ENCODE results near the gene PTGER4. TPM values are rescaled to one million over a fixed set of nuclear protein-coding genes. Genes with fewer than 3 reads are reported as not detected.
"Not testable (repeated sequence)": the region's sequence is repeated elsewhere in the genome, so short reads cannot be mapped to it uniquely, and the experiment has no call there.

Gene PTGER4
- total RNA-seq, 3 donors from 2014 or later: 20.5 to 31.5 (median 27.5) TPM

DNA sequence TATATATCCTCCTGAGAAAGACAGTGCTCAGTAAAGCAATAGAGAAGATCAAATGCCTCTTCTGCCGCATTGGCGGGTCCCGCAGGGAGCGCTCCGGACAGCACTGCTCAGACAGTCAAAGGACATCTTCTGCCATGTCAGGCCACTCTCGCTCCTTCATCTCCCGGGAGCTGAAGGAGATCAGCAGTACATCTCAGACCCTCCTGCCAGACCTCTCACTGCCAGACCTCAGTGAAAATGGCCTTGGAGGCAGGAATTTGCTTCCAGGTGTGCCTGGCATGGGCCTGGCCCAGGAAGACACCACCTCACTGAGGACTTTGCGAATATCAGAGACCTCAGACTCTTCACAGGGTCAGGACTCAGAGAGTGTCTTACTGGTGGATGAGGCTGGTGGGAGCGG, 12.2 kb downstream of the PTGER4 start:
- intact Hi-C loops (cut with DNase I; ENCODE audit: low total_unique reads): no loop called here
- H3K36me3 ChIP-seq: no peaks in the 10 kb centered on the region
- no peak for TF ChIP-seq POLR2A (IDR thresholded peaks at IDR 0.05)
- TF ChIP-seq CTCF (IDR thresholded peaks at IDR 0.05): no peak
- no peak for TF ChIP-seq POLR2AphosphoS5 (IDR thresholded peaks at IDR 0.05)

GRCh38 chr5:40694433-40694832, 14.7 kb downstream of the PTGER4 start:
- H3K27me3 ChIP-seq: no peaks in the 10 kb centered on the region
- H3K4me1 ChIP-seq: no peaks in the 10 kb centered on the region
- H3K36me3 ChIP-seq: no peaks in the 10 kb centered on the region
- no peak overlapping the region for H3K27ac ChIP-seq
- intact Hi-C loops (cut with DNase I; ENCODE audit: low total_unique reads): no loop called here
- no peak for TF ChIP-seq POLR2AphosphoS5 (IDR thresholded peaks at IDR 0.05)
- no peak for TF ChIP-seq CTCF (IDR thresholded peaks at IDR 0.05)
- TF ChIP-seq POLR2A (IDR thresholded peaks at IDR 0.05): no peak
- DNase-seq (ENCODE audit: low spot score in 2 of 2): no peak
- no peak overlapping the region for H3K4me3 ChIP-seq
- H3K9me3 ChIP-seq: no peaks in the 10 kb centered on the region

More for the DNA sequence above, 12.2 kb downstream of the PTGER4 start:
- no peak overlapping the region for H3K4me3 ChIP-seq
- H3K4me1 ChIP-seq: no peaks in the 10 kb centered on the region
- DNase-seq (ENCODE audit: low spot score in 2 of 2): no peak
- no peaks in the 10 kb centered on the region for H3K9me3 ChIP-seq
- H3K27me3 ChIP-seq: no peaks in the 10 kb centered on the region
- H3K27ac ChIP-seq: no peak overlapping the region

- Histone ChIP-seq H3K27ac (no peak overlapping the region), H3K9me3 (peaks cover 12 to 13% of the 10 kb centered on the region in 2 donors), H3K36me3 (no peaks in the 10 kb centered on the region), H3K4me3 (no peak overlapping the region), H3K27me3 (no peaks in the 10 kb centered on the region), H3K4me1 (no peaks in the 10 kb centered on the region)
- intact Hi-C loops (cut with DNase I; ENCODE audit: low total_unique reads): no loop called here
- TF ChIP-seq CTCF (IDR thresholded peaks at IDR 0.05) (no peak), POLR2AphosphoS5 (IDR thresholded peaks at IDR 0.05) (no peak), POLR2A (IDR thresholded peaks at IDR 0.05) (no peak)
- DNase-seq (ENCODE audit: low spot score in 2 of 2): no peak
These were observed 20.5 kb downstream of the PTGER4 start for GRCh38 chr5:40700116-40700782.

GRCh38 chr5:40702027-40702426, 22.3 kb downstream of the PTGER4 start:
- H3K36me3 ChIP-seq; H3K4me1 ChIP-seq; H3K27ac ChIP-seq; H3K4me3 ChIP-seq; intact Hi-C loops (cut with DNase I; ENCODE audit: low total_unique reads); H3K27me3 ChIP-seq; DNase-seq (ENCODE audit: low spot score in 2 of 2): not testable (repeated sequence)
- H3K9me3 ChIP-seq: peaks cover 13 to 25% of the 10 kb centered on the region in 2 donors

DNA sequence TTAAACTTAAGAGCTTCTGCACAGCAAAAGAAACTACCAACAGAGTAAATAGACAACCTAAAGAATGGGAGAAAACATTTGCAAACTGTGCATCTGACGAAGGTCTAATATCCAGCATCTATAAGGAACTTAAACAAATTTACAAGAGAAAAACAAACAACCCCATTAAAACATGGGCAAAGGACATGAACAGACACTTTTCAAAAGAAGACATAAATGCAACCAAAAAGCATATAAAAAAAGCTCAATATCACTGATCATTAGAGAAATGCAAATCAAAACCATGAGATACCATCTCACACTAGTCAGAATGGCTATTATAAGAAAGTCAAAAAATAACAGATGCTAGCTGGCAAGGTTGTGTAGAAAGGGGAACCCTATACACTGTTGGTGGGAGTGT, 25.8 kb downstream of the PTGER4 start:
- H3K4me3 ChIP-seq; H3K36me3 ChIP-seq; intact Hi-C loops (cut with DNase I; ENCODE audit: low total_unique reads); DNase-seq (ENCODE audit: low spot score in 2 of 2); H3K27me3 ChIP-seq; H3K4me1 ChIP-seq; H3K27ac ChIP-seq: not testable (repeated sequence)
- H3K9me3 ChIP-seq: peaks cover 13 to 25% of the 10 kb centered on the region in 2 donors

- H3K27me3 ChIP-seq; intact Hi-C loops (cut with DNase I; ENCODE audit: low total_unique reads); H3K27ac ChIP-seq; H3K4me1 ChIP-seq; DNase-seq (ENCODE audit: low spot score in 2 of 2); H3K4me3 ChIP-seq; H3K36me3 ChIP-seq: not testable (repeated sequence)
- H3K9me3 ChIP-seq: peaks cover 0 to 16% of the 10 kb centered on the region in 2 donors
These were observed 30.9 kb downstream of the PTGER4 start for GRCh38 chr5:40710575-40710974.

DNA sequence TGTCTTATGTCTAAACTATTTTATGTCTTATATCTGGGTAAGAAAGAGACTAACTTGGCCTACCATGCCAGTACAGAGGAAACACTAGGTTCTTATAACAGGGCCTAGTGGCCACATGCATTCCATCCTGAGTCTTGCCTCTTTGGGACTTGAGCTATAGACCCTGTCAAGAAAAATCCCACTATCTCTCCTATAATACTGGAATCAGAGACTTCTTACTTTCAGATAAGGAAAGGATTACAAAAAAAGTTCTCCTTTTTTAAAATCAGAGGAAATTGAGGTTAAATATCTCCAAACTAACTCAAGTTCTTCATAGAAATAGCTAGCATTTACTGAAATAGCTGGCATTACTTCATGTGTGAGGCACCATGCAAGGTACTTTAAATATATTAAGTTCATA, 34.3 kb downstream of the PTGER4 start:
- H3K36me3 ChIP-seq: no peaks in the 10 kb centered on the region
- no peaks in the 10 kb centered on the region for H3K4me1 ChIP-seq
- no peak for TF ChIP-seq CTCF (IDR thresholded peaks at IDR 0.05)
- no peak for TF ChIP-seq POLR2A (IDR thresholded peaks at IDR 0.05)
- no peak for TF ChIP-seq POLR2AphosphoS5 (IDR thresholded peaks at IDR 0.05)
- no peak overlapping the region for H3K4me3 ChIP-seq
- H3K27ac ChIP-seq: no peak overlapping the region
- no peaks in the 10 kb centered on the region for H3K27me3 ChIP-seq
- intact Hi-C loops (cut with DNase I; ENCODE audit: low total_unique reads): no loop called here
- DNase-seq (ENCODE audit: low spot score in 2 of 2): no peak
- H3K9me3 ChIP-seq: peaks cover 0 to 6% of the 10 kb centered on the region in 2 donors
